Activated T-helper 9 cell treated with anti-CD3 and anti-CD28 coated beads, Interleukin-2, amount 50 U/mL, for 16 hours (primary cell): ENCODE data around the gene ST6GAL2.

Source experiments
- DNase-seq: peaks from one replicate; pipeline ENCODE4 v3.0.0-alpha.2; 2020; ENCODE audit warnings: low read depth

Gene ST6GAL2

GRCh38 chr2:106827158-106827557, 58.8 kb downstream of the ST6GAL2 start:
- DNase-seq = no peak

- DNase-seq = no peak
Measured at GRCh38 chr2:106825161-106825560, 60.8 kb downstream of the ST6GAL2 start.

GRCh38 chr2:106816974-106817373, 69.0 kb downstream of the ST6GAL2 start:
- no peak for DNase-seq

- DNase-seq = no peak
Measured at GRCh38 chr2:106812841-106813240, 73.1 kb downstream of the ST6GAL2 start.

- no peak for DNase-seq
Measured at GRCh38 chr2:106812383-106812782, 73.6 kb downstream of the ST6GAL2 start.

GRCh38 chr2:106805716-106806115, 80.3 kb downstream of the ST6GAL2 start:
- no peak for DNase-seq

- DNase-seq = no peak
Measured at GRCh38 chr2:106804161-106804560, 81.8 kb downstream of the ST6GAL2 start.

GRCh38 chr2:106800976-106801655, 84.9 kb downstream of the ST6GAL2 start:
- DNase-seq = no peak

GRCh38 chr2:106800180-106800579, 85.8 kb downstream of the ST6GAL2 start:
- no peak for DNase-seq

- no peak for DNase-seq
Measured at GRCh38 chr2:106798826-106799552, 87.0 kb downstream of the ST6GAL2 start.

- no peak for DNase-seq
Measured at GRCh38 chr2:106797494-106797893, 88.5 kb downstream of the ST6GAL2 start.

GRCh38 chr2:106792671-106793070, 93.3 kb downstream of the ST6GAL2 start:
- DNase-seq = no peak

GRCh38 chr2:106789185-106789584, 96.8 kb downstream of the ST6GAL2 start:
- DNase-seq = no peak

- no peak for DNase-seq
Measured at GRCh38 chr2:106782681-106783080, 103.3 kb downstream of the ST6GAL2 start.

- DNase-seq = no peak
Measured at GRCh38 chr2:106781196-106781595, 104.8 kb downstream of the ST6GAL2 start.

GRCh38 chr2:106771811-106772210, 114.2 kb downstream of the ST6GAL2 start:
- DNase-seq = no peak

GRCh38 chr2:106770986-106771385, 115.0 kb downstream of the ST6GAL2 start:
- DNase-seq = no peak

GRCh38 chr2:106764614-106765013, 121.4 kb downstream of the ST6GAL2 start:
- DNase-seq = no peak

- no peak for DNase-seq
Measured at GRCh38 chr2:106759966-106760365, 126.0 kb downstream of the ST6GAL2 start.

- DNase-seq = no peak
Measured at GRCh38 chr2:106758901-106759497, 127.0 kb downstream of the ST6GAL2 start.
